HG03045 (cell line): Measurements from ENCODE around the gene CST9.
"Not testable (repeated sequence)": the region's sequence is repeated elsewhere in the genome, so short reads cannot be mapped to it uniquely, and the experiment has no call there.

Experiments
- ATAC-seq: cut with Tn5 transposase; IDR thresholded peaks from one replicate; pipeline ENCODE4 v1.9.1; 2021; ENCODE audit warnings: mild to moderate bottlenecking, moderate library complexity; ENCODE audit not compliant: unreplicated experiment

The CST9 gene

DNA sequence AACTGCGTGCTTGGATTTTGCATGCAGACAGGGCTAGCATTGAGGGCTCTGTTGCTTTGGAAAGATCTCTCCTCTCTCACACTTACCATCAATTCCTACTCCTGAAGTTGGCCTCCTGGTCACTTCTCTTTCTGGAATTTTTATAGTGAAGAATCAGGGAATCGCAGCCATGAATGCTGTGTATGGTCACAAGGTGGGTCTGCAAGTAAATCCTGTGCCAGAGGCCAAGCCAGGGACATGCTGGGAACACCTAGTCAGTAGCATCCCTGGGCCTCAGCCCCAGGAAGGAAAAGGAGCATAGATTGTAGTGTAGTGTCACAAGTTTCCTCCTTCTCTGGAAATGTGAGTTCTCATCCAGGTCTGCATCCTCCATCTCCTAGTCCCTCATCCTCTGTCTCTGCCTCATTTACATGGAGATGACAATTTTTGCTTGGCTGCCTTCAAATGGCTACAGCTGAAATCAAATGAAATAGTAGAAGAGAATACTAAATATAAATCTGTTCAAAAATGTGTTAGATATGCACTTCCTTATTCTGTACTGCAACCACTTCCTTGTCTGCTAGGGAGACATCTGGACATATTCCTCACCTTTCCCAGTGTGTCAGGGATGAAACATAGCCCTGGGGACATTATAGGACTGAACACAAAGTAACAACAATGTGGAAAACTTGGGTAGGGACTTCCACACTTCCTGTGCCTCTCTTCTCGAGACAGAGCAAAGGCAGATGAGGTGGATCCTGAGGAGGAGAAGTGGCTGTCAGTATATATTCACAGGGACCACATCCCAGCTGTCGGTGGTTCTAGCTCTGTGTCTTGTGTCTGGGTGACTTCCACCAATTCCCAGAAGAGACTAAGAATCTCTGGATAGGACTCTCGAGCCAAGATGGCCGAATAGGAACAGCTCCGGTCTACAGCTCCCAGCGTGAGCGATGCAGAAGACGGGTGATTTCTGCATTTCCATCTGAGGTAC lies 17.0 kb downstream of the CST9 start:
- ATAC-seq = no peak

DNA sequence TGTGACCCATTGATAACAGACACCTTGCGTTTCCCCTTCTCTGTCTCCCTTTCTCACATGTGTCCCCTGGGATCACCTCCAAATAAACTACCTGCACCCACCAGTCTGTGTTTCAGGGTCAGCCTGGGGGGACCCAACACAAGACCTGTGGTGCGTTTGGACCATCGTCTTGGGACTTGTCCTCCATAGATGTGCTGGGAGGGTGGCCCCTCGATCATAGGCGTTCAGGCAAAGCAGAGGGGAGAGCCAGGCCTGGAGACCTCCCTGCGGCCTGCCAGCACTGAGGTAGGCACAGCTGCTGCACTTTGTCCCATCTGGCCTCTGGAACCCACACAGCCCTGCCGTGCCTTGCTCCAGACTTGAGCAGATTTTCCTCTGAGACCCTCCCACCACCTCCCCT lies 18.1 kb downstream of the CST9 start:
- no peak for ATAC-seq

DNA sequence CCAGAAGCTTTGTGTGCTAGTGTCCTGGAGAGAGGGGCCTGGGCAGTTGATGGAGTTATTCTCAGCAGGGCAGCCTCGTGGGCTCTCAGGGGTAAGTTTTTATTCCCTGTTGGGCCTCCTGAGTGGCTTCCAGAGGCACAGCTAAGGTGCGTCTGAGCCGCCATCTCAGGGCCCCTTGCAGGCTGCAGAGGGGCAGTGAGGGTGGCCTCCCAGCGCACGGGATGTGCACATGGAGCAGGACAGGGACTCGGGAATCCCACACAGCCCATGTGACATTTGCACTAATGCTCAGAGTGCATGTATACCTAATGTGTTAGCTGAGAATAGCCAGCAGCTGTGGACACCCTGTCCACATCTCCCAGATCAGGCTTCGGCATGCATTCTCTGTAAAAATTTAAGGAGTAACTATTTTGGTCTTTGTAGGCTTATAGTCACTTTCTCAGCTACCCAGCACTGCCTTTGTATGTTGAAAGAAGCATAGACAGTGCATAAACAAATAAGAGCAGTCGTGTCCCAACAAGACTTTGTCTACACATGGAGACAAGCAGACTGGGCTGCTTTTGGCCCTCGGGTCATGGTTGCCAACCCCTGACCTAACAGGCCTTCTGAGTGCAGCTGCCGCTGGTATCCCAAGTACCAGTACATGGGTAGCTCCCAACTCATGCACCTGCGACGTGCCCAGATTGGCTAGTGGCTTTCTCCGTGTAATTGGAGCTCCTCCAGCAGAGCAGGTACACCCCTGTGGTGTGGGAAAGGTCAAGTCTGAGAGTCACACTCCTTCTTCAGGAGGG lies 18.8 kb downstream of the CST9 start:
- ATAC-seq = no peak

DNA sequence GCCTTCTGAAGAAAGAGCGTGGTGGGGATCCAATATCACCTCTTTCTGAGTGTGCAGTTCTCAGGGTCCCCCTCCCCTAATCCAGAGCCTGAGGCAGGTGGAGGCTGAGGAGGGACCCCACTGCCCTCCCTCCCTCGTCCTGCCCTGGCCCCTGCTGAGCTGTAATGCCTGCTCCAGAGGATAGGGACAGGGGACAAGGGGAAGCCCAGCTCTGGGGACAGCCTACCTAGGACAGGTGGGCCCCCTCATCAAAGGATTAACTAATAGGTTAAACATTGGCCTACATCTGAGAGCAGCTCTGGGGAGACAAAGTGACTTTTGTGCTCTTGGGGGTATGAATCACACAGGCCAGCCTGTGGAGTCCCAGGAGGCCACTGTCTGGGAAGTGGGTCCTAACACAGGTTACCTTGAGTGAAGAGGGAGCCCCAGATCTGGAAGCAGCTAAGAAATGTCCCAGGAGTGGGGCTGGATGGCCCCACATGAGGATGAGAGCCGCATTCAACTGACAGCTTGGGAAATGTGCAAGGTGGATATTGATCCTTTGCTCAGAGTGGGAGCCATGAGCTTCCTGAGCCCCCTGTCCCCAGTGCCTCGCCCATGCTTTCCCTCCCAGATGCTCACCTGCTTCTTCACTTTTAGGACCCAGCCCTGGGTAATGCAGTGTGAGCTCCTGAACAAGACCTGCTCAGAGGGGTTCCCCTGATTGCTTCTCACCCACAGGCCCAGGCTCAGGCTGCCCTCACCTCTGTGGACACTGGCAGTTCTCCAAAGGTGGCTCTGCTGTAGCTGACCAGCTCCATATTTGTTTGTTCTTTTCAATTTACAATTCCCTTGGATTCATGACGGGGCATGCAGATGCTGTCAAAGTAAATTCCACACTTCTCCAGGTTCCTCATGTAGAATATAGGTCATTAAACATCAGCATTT lies 19.6 kb downstream of the CST9 start:
- no peak for ATAC-seq

DNA sequence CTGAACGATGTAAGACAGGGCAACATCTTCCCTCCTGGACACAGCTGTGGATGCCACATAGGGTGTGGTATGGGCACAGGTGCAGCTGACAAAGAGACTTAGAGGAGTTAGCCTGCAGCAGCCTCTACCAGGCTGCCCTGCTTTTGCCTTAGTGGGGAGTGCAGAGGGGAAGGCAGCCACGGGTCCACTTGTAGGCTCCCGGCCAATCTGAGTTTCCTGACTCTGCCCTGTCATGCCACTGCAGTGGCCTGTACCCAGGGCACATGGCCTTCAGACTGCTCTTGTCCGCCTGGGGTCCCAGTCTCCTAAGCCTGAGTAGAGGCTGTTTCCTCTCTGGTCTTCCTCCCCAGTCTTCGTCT lies 20.3 kb downstream of the CST9 start:
- ATAC-seq = no peak

DNA sequence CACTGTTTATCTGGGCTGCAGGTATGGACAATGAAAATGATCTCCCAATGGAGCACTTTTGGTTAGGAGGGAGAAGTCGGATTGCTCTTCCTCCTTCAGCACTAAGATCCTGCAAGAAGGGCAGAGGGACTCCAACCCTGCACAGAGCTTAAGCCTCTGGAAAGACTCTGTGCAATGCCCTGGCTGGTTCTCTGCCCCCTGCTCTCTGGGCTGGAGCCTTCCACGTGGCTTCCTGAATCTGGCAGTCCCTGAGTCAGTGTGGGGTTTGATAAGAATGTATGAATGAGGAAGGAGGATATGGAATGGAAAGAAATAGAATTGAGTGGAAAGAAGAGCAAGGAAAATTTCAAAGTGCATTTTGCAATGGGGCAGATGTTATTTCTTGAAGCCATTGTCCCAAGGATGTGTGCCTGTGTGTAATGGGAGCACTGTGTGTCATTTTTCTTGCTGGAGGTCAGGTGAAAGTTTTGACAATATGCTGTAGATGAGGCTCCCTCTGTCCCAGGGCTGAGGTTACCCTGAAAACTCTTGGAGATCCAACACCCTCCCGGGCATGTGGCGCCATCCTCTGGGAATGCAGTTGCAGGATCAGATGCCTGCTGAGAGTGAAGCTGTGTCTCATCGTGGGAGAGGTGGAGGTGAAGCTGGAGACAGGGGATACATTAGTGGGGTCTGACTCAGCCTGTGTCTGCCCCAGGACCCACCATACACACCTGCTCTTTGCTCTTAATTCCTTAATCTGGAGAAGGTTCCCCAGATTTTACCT lies 21.1 kb downstream of the CST9 start:
- no peak for ATAC-seq

DNA sequence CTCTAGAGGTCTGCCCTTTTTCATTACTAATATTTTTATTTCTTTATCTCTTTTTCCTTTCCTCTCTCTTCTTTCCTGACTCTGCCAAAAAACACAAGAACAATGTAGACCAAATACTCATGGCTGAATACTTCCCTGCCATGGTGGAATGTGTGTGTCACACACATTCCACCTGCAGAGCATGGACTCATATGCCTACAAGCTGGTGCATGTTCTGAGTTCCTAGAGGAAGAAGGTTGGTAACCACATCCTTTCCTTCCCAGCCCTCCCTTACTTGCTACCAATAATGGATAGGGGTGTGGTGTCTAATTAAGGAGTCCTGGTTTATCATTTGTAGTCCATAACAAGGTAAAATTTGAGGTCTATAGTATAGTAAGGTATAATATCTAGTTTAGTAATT lies 22.2 kb downstream of the CST9 start:
- ATAC-seq = no peak

DNA sequence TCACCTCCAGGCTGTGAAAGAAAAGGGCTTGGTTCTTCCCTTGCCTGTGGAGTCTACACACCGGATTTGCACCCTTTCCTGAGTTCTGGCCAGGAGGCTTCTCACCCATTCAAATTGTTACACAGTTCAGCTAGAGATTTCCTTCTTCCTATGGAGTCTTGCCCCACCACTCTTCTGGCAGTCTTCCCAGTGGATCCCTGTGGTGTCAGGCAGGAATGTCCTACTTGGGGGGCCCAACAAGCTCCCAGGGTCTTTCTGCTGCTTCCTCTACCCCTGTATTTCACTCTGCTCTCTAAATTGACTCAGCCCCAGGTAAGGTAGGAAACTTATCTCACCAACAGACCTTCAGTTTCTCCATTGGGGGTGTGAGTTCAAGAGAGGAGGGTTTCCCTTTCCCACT lies 23.4 kb downstream of the CST9 start:
- ATAC-seq = no peak

DNA sequence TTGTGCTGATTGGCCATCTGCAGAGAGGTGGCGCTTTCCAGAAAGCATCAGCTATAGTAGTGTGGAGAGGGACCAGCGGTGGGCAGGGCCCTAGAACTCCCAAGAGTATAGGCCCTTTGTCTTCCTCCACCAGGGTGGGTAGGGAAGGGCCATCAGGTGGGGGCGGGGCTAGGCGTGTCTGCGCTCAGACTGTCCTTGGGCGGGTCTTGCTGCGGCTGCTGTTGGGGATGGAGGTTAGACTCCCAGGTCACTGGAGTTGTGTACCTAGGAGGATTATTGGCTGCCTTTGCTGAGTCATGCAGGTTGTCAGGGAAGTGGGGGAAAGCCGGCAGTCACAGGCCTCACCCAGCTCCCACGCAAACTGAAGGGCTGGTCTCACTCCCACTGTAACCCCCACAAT lies 23.9 kb downstream of the CST9 start:
- ATAC-seq = not testable (repeated sequence)

DNA sequence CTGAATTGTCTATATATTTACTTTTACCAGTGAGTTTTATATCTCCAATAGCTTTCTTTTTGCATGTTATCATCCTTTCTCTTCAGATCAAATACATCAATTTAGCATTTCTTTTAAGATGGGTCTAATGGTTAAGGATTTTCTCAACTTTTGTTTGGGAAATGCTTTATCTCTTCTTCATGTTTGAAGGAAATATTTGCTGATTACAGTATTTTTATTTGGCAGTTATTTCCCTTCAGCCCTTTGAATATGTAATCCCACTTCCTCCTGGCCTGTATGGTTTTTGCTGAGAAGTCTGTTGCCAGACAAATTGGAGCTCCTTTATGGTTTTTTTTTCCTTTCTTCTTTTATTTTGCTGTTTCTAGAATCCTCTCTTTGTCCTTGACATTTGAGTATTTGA lies 30.7 kb downstream of the CST9 start:
- ATAC-seq = no peak

DNA sequence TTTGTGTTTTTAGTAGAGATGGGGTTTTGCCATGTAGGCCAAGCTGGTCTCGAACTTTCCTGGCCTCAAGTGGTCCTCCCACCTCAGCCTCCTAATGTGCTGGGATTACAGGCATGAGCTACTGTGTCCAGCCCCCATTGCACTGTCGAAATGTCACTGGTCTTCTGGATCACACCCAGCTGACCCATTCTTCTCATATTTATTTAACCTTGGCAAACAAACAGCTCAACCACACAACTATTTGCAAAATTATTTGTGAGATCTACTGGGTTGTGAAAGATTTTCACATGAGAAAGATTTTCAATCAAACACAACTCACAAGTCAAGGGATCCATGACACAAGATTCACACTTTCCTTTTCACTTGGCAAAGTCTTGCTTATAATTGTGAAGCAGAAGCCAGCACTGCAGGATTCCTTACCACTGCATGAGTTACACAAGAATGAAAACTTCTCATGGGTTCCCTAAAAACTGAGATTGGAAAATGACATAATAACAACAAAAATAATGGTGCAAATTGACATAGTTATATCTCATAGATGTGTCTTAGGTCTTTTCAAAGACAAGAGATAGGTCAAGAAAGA lies 35.4 kb downstream of the CST9 start:
- no peak for ATAC-seq

DNA sequence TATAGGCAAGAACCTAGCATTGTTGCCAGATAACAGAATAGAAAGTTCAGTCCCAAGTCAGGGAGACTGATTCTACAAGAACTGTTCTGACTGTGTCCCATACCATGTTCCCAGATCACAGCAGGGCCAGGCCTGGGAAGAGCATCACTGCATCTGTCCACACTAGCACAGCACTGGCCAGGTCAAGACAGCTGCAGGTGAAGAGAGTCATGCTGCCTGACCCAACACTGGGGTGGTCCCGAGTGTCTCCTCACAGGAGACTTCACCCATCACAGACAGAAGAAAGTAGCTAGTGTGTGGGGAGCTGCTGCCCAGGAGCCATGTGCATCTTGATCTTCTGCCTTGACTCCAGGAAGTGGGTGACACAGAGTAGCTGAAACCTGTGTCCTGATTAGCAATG lies 36.1 kb downstream of the CST9 start:
- no peak for ATAC-seq

DNA sequence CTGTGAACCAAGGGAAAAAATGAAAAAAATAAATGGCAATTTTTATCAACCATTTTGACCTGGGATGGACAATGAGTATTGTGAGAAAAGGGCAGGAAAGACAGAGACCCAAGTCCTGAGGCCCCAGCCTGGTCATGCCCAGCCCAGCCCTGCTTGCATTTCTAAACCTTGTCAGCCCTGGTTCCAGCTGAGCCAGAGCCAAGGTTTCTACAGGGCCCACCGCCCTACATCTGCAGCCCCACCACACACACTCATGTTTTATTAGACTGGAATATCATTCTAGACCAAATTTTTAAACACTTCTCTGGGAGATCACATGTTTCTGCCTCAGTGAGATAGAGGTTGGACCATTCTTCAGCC lies 36.8 kb downstream of the CST9 start:
- no peak for ATAC-seq

DNA sequence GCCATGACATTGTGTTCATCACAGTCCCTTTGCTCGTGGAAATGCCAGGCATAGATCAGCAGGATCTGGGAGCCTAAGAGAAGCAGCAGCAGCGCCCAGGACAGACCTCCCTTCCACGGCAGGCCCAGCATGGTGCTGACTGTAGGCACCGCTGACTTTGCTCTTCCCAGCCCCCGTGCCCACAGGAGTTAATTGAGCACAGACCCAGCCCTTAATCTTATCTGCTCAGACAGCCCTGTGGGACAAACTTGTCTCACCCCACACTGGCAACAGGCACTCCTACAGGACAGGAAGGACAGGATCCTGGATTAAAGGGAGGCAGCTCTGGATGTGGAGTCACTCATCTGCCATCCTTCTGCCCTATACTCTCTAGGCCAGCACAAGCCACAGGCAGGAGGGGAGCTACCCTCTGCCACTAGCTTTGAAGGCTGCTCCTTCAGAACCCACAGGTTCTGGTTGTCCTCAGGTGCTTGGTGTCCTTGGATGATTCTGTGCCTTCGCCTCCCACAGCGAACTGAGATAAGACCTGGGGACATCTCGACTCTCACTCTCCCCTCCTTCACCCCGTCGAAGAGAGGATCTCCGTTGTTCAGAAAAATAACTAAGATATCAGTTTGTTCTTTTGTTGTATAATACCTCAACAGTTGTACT lies 37.3 kb downstream of the CST9 start, which contains the start of gene CST9L:
Gene CST9L, minus strand, starts transcription at position 165 of the 651 bp plus-strand sequence. Its CDS starts 34 bp downstream, at position 131.
- no peak for ATAC-seq

DNA sequence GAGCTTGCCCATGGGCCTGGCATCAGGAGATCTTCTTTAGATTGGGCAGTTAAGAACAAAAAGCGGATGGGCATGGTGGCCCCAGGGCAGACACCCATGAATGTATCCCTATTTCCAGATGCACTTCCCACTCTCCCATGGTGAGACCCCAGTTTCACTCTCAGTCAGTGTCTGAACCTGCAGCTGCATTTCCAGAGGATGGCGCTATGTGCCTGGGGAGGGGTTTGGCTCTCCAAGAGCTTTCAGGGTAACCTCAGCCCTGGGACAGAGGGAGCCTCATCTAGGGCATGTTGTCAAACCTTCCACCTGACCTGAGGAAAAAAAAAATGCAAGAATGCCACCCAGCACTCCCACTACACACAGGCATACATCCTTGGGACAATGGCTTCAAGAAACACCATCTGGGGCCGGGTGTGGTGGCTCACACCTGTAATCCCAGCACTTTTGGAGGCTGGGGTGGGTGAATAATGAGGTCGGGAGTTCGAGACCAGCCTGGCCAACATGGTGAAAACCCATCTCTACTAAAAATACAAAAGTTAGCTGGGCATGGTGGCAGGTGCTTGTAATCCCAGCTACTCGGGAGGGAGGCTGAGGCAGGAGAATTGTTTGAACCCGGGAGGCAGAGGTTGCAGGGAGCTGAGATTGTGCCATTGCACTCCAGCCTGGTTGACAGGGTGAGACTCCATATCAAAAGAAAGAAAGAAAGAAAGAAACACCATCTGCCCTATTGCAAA lies 39.4 kb downstream of the CST9 start:
- ATAC-seq = no peak

DNA sequence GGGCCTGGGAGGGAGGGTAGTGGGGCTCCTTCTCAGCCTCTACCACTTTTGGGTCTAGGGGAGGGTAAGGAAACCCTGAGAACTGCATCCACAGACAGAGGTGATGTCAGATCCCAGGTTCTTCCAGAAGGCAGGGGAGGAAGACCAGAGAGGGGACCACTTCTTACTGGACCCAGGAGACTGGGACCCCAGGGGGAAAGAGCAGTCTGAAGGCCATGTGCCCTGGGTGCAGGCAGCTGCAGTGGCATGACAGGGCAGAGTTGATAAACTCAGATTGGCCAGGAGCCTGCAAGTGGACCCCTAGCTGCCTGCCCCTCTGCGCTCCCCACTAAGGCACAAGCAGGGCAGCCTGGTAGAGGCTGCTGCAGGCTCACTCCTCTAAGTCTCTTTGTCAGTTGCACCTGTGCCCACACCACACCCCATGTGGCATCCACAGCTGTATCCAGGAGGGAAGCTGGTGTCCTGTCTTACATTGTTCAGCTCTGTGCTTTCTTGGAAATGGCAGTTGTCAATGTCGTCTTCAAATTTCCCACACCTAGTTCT lies 40.1 kb downstream of the CST9 start:
- ATAC-seq = no peak

DNA sequence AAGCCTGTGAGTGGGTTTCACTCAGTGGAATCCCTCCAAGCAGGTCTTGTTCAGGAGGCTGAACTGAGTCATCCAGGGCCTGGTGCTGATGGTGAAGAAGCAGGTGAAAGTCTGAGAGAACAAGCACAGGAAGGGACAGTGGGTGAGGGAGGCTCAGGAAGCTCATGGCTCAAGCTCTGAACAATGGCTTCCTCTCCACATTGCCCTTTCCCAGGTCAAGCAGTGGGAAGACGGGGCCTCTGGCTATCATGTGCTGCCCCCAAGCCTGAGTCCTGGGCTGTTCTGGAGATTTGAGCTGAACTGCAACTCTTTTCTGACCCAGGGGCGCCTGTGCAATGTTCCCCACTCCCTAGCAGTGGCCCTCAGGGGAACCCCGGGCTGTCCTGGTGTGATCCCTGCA lies 40.8 kb downstream of the CST9 start:
- no peak for ATAC-seq

DNA sequence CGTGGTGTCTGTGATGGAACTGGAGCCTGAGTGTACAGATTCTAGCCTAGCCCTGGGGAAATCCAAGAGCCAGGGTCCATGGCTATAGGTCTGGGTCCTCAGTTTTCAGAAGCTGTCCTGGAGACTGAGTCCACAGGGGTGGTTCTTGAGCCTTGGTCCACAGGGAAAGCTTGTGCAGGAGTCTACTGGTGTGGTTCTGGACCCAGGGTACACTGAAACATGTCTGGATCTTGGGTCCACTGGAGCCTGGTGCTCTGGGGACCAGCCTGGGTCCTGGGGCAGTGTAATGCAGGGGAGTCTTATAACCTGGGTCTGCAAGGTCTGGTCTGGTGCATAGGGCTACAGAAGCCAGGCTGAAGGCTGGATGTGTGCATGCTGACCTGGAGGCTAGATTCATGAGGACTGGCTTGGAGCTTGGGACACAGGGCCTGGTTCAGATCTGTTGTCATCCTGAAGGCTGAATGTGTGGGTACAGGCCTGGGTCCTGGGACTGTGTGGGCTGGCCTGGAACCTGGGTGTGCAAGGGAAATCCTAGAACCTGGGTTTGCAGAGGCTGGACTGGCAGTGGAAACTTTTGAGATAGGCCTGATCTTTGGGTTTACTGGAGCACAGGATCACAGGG lies 42.9 kb downstream of the CST9 start:
- no peak for ATAC-seq
